Upper lobe of left lung (tissue), 6 donors: Measurements from ENCODE around the gene GDI1. TPM values are rescaled to one million over a fixed set of nuclear protein-coding genes. Genes with fewer than 3 reads are reported as not detected.
"Not testable (repeated sequence)": the region's sequence is repeated elsewhere in the genome, so short reads cannot be mapped to it uniquely, and the experiment has no call there.

Experiments used
- ATAC-seq, 2 donors: fragments of 200-7000 bp; cut with Tn5 transposase; one replicate each; pipeline ENCODE4 v1.9.1; 2022; ENCODE audit warnings: mild to moderate bottlenecking in 2 of 2, moderate library complexity in 2 of 2; ENCODE audit not compliant: low FRiP score in 2 of 2
- DNase-seq, 2 donors: peaks; one replicate each; pipeline ENCODE4 v3.0.0-alpha.2; 2019 to 2020
- H3K27ac ChIP-seq, 4 donors: fragments of 200-600 bp; sonication (generic); one replicate each; pipeline ENCODE4 v1.5.1; 2016 to 2019
- H3K27me3 ChIP-seq, 4 donors: fragments of 200-600 bp; sonication (generic); one replicate each; pipeline ENCODE4 v1.5.1; 2017 to 2019
- H3K36me3 ChIP-seq, 4 donors: fragments of 200-600 bp; sonication (generic); one replicate each; pipeline ENCODE4 v1.5.1; 2016 to 2019
- H3K4me1 ChIP-seq, 4 donors: fragments of 200-600 bp; sonication (generic); one replicate each; pipeline ENCODE4 v1.5.1; 2018 to 2019
- H3K4me3 ChIP-seq, 4 donors: fragments of 200-600 bp; sonication (generic); one replicate each; pipeline ENCODE4 v1.5.1; 2017 to 2019; ENCODE audit warnings: mild to moderate bottlenecking in 2 of 4, moderate library complexity in 1 of 4
- H3K9me3 ChIP-seq, 4 donors: fragments of 200-600 bp; sonication (generic); one replicate each; pipeline ENCODE4 v1.5.1; 2018 to 2019
- CTCF ChIP-seq, 6 experiments: fragments of 450-650 bp in 4 of 6; fragments of 200-600 bp in 2 of 6; sonication (generic) in 2 of 6; IDR thresholded peaks; one replicate each; pipeline ENCODE4 v1.5.1; 2016 to 2019; ENCODE audit warnings: antibody characterized with exemption in 6 of 6
- EP300 ChIP-seq, 4 donors: sonication (generic); formaldehyde crosslinking; IDR thresholded peaks; one replicate each; pipeline ENCODE4 v1.5.1; 2017; ENCODE audit warnings: antibody characterized with exemption in 4 of 4, control low read depth in 2 of 4
- POLR2A ChIP-seq, 4 donors: fragments of 450-650 bp; IDR thresholded peaks; one replicate each; pipeline ENCODE4 v1.5.1; 2016 to 2017; ENCODE audit warnings: antibody characterized with exemption in 4 of 4, mild to moderate bottlenecking in 2 of 4
- POLR2AphosphoS5 ChIP-seq, 2 donors: sonication (generic); formaldehyde crosslinking; IDR thresholded peaks; one replicate each; pipeline ENCODE4 v1.5.1; 2017; ENCODE audit warnings: antibody characterized with exemption in 2 of 2
- WGBS, 2 donors: methylation state at CpG; one replicate each; pipeline ENCODE4 v1.1.5; 2017 to 2018; 5-methylcytosine and 5-hydroxymethylcytosine counted together
- total RNA-seq, 6 donors: library from RNA; depleted of rRNA in 4 of 6; stranded (reverse); fragments of >200 nt in 4 of 6; gene quantifications; one replicate each; pipeline versions ENCODE4 v1.1.0 to v1.2.1, GENCODE V29; 2016 to 2021
- donor health status: DM: no; HTN: no; CAD: no; lungs with moderate emphysema.
- donor health status: DM: no; HTN: yes; CAD: no; lungs with severe emphysema.

GDI1 gene
- total RNA-seq, 6 donors from 2014 or later, result 81.2 to 237 (median 96.0) TPM

GRCh38 chrX:154397888-154398667 is 38.9 kb upstream of the GDI1 start, which contains the start of gene RPL10:
TSS of gene RPL10 (plus strand) at chrX:154398377. CDS start at chrX:154398520, 143 bp downstream.
- no peaks in the 10 kb centered on the region for H3K27me3 ChIP-seq
- DNase-seq, result peak; percentile 92 to 96
- TF ChIP-seq CTCF (IDR thresholded peaks at IDR 0.05) (no peak), POLR2A (IDR thresholded peaks at IDR 0.05) (peak; percentile 79 to 98 (median 91)), EP300 (IDR thresholded peaks at IDR 0.05) (peak in 1 of 4 donors; percentile 89), POLR2AphosphoS5 (IDR thresholded peaks at IDR 0.05) (peak; percentile 99 to 100)
- ATAC-seq, result peak; percentile 94
- H3K4me1 ChIP-seq, result peaks cover 7 to 35% (median 7%) of the 10 kb centered on the region in 4 donors
- H3K36me3 ChIP-seq, result peaks cover 0 to 34% (median 13%) of the 10 kb centered on the region in 4 donors
- H3K27ac ChIP-seq, result peak within 1 kb of the TSS; percentile 95 to 98 (median 97)
- WGBS, 2 donors, result 40% methylated on average over 69 of the region's 69 CpGs; no CpG with 5 or more reads in 1 of the 2 donors
- peaks cover 0 to 14% (median 0%) of the 10 kb centered on the region in 4 donors for H3K9me3 ChIP-seq
- peak within 1 kb of the TSS; percentile 53 to 83 (median 73) for H3K4me3 ChIP-seq

DNA sequence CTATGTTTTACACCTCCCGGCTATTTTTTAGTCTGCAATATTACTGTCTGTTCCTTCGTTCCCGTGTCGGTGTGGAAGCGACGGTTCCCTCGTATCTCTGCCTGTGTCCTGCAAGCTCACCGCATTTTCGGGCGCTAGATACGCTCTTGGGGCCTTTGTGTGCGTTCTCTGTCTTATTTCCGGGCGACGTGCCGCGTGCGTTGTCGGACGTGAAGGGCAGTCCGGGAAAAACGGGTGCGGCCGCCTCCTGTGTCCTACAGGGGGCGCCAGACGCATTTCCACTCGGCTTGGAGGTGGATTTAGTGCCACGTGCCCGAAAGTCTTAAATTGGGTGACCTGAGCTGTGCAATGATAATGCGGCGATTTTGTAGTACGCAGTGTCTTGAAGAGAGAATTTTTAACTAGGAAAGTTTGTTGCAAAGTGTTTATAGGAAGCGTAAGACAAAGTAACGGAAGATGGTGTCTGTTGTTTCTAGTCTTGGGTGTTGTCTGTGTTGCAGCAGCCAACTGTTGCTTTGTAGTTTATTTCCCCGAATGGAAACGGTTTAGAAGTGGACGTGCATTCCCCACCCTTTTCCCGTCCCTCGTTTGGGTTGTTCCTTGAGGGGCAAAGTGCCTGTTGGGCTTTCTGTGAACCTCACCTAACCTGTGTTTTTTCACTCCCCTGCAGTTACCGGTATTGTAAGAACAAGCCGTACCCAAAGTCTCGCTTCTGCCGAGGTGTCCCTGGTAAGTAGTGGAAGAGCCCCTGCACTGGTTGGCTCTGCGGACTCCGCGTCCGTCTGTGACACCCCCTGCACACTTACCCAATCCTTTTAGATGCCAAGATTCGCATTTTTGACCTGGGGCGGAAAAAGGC is 38.1 kb upstream of the GDI1 start:
- Histone ChIP-seq H3K36me3 (peaks cover 0 to 37% (median 13%) of the 10 kb centered on the region in 4 donors), H3K4me3 (peak overlapping the region; percentile 53 to 83 (median 73)), H3K27ac (peak overlapping the region; percentile 95 to 98 (median 97)), H3K9me3 (peaks cover 0 to 14% (median 0%) of the 10 kb centered on the region in 4 donors), H3K27me3 (no peaks in the 10 kb centered on the region), H3K4me1 (peaks cover 7 to 35% (median 7%) of the 10 kb centered on the region in 4 donors)
- DNase-seq (peak; percentile 89), ATAC-seq (peak; percentile 78 to 84)
- 0 to 43% methylated on average over 11 to 49 of the region's 49 CpGs for WGBS, 2 donors
- peak in 1 of 2 donors; percentile 55 for TF ChIP-seq POLR2AphosphoS5 (IDR thresholded peaks at IDR 0.05)
- peak; percentile 74 to 89 (median 82) for TF ChIP-seq CTCF (IDR thresholded peaks at IDR 0.05)
- no peak for TF ChIP-seq POLR2A (IDR thresholded peaks at IDR 0.05)

- Histone ChIP-seq H3K36me3 (peaks cover 0 to 37% (median 13%) of the 10 kb centered on the region in 4 donors), H3K27ac (peak overlapping the region; percentile 95 to 98 (median 97)), H3K4me3 (peak overlapping the region; percentile 53 to 83 (median 73)), H3K27me3 (no peaks in the 10 kb centered on the region), H3K4me1 (peaks cover 7 to 35% (median 7%) of the 10 kb centered on the region in 4 donors), H3K9me3 (peaks cover 0 to 14% (median 0%) of the 10 kb centered on the region in 4 donors)
- ATAC-seq (no peak), DNase-seq (no peak)
- WGBS, 2 donors, result 9 to 64% methylated on average over 8 to 14 of the region's 14 CpGs
- TF ChIP-seq CTCF (IDR thresholded peaks at IDR 0.05) (no peak), POLR2AphosphoS5 (IDR thresholded peaks at IDR 0.05) (no peak), POLR2A (IDR thresholded peaks at IDR 0.05) (no peak), EP300 (IDR thresholded peaks at IDR 0.05) (no peak)
Measured at GRCh38 chrX:154399527-154400368, 37.2 kb upstream of the GDI1 start.

GRCh38 chrX:154400369-154400817 is 36.6 kb upstream of the GDI1 start:
- peaks cover 7 to 35% (median 7%) of the 10 kb centered on the region in 4 donors for H3K4me1 ChIP-seq
- 71 to 80% methylated on average over 1 to 6 of the region's 6 CpGs for WGBS, 2 donors
- peaks cover 0 to 37% (median 13%) of the 10 kb centered on the region in 4 donors for H3K36me3 ChIP-seq
- peak overlapping the region in 1 of 4 donors; percentile 77 for H3K4me3 ChIP-seq
- H3K9me3 ChIP-seq, result peaks cover 0 to 14% (median 0%) of the 10 kb centered on the region in 4 donors
- not testable (repeated sequence) for H3K27me3 ChIP-seq, H3K27ac ChIP-seq, ATAC-seq, DNase-seq
